Activated CD4-positive, alpha-beta T cell treated with anti-CD3 and anti-CD28 coated beads for 24 hours (primary cell): Measurements from ENCODE around the gene GAS1.

ENCODE experiments used
- DNase-seq, 2 donors: peaks; one replicate each; pipeline ENCODE4 v3.0.0-alpha.2; 2020; ENCODE audit warnings: low read depth in 2 of 2

The GAS1 gene

DNA sequence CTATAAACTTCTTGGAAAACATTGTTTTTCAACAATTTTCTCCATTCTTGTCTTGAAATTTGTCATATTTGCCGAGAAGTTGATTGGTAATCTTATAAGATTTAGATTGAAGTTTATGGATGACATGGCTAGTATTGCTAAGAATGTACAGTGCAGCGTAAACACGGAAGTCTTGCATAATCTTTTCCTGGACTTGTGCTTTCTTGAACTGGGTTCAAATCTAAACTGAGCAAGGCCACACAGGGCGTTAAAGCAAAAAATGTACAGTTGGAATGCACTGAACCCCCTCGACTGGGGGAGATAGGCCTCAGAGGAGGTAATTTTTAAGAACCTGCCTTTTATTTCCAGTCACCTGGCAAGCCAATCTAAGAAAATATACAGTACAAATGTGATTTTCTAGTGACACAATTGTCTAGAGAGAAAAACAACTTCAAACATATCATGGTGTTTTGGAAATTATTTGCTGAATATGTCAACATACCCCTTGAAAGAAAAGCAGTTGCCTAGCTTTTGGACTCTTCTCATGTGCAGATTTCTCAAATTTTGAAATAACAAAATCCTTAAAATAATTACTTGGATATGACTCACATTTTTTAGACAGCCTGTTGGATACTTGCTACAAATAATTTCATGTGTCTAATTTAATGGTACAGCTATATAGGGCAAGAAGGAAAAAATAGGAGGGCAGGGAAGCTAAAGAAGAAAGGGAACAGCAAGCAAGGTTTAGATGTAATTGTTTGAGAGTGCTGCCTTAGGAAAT is 18.5 kb upstream of the GAS1 start:
- no peak for DNase-seq

DNA sequence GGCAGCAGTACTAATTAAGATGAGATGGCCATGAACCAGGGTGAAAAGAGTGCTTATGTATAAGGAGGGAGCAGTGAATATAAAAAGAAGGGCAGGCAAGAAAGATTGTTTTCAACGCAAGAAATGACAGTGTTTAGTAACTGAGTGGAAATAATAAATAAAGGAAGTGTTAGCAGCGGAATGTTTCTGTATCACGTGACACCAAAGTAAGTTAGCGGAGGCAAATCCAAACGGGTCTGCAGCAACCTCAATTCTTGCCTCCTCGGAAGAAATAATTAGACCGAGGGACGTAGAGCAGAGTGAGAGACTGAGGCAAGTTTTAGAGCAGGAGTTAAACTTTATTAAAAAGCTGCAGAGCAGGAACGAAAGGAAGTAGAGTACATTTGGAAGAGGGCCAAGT is 15.4 kb upstream of the GAS1 start:
- no peak for DNase-seq

DNA sequence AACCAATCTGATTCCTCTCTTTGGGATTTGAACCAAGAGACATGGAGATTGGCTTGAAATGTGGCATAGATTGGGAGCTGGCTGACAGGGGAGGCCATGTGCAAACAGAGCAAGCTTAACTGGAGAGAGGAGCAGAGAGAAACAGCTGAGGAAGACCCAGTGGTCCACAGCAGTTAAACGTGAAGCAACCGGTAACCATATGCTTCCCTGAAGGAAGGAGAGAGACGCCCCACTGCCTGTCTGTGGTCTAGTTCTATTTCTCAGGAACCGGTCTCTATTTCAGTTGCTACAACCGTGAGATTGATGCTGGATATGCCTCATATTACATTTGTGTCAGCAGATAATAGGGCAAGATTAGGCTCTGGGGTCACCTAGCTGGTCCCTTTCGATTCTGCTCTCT is 13.6 kb upstream of the GAS1 start:
- no peak for DNase-seq

DNA sequence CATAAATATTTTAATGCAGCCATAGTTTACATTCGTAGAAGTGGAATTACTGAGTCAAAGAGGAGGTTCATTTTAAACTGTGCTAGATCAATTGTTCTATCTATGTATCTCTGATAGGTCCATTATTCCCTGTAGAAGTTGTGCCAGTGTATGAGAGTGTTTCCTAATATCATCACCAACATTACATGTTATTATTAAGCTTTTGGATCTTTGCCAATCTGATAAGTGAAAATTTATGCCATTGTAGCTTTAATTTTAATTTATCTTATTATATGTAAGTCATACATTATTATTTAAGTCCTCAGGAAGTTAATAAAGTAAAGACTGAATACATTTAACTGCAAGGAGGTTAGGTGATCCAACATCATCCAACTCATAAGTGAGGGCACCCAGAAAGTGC is 10.9 kb upstream of the GAS1 start:
- DNase-seq: no peak

DNA sequence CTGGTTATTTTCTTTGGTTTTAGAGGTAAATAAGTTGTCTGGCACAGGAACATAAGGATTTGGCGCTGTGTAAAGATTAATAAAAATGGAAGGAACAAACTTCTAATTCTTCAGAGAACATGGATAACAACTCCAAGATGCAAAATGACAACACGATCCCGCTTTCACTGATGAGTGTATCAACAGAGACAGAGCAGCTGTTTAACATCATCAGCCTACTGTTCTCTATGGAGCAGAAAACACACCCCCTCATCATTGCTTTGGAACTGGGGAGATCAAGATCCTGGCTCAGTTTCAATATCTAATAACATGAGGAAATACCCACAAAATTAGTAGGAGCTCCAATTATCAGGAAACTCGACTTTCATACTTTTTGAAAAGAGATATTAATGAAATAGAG is 8.3 kb upstream of the GAS1 start:
- DNase-seq: no peak

DNA sequence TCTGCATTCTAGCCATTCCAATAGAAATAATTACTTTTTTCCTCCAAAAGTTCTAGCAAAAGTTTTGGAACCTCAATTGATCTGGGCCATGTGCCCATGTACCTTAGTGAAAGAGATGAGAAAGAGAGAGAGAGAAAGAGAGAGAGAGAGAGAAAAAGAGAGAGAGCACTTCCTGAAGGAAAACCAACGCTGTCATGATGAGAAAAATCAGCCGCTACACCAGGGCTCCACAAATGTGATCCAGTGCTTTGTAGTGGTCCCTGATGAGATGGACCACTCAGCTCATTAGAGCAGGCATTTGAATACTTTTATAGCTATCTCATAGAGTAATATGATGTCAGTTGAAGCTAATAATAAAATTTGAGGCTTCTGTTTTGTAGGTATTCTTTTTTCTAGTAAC is 7.7 kb upstream of the GAS1 start:
- no peak for DNase-seq

DNA sequence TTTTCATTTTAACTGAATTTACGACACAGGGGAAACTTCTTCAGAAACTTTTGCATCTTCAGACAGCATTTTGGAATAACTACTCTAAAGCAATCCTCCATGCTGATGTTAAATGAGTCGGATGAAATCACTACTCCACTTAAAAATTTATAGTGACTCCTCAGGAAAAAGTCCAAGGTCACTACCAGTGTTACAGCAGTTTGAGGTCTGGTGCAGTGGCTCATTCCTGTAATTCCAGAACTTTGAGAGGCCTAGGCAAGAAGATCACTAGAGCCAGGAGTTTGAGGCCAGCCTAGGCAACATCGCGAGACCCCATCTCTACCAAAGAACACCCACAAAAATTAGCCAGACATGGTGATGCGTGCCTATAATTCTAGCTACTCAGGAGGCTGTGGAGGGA is 5.9 kb upstream of the GAS1 start:
- DNase-seq: no peak

DNA sequence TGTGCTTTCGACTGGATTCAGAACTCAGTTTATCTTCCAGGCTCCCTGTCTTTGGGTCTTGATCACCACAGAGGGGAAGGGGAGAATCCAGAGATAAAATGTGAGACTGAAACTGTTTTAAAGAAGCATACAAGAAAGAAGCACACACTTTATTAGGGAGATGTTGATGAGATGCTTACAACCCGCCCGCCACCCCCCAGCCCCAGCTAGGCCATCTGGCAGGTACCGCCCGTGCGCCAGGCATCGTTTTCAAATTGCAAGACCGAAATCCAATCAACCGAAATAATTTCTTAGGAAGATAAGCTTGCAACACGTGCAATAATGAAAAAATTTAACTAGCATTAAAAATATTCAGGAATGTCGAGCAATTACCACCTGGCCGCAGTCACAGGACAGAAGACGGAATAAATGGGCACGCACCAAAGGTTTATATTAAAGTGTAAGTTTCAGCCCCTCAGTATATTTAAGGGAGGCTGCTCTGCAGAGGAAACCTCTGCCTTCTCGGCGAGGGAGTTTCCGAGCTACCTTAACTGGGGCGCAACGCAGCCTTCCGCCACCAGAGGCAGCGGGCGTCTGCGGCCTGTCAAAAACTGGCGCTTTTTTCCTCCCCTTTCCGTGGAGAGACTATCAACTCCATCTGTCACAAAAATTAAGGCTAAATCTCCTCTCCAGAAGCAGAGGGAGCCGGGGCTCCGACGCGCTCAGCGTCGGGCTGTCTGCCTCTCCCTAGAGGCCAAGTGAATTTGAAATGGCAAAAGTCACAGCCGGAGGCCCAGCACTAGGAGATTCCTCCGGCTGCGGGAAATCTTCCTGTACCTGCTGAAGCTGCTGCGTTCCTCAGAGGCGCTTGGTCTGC is 996 bp upstream of the GAS1 start:
- peak; percentile 59 for DNase-seq

DNA sequence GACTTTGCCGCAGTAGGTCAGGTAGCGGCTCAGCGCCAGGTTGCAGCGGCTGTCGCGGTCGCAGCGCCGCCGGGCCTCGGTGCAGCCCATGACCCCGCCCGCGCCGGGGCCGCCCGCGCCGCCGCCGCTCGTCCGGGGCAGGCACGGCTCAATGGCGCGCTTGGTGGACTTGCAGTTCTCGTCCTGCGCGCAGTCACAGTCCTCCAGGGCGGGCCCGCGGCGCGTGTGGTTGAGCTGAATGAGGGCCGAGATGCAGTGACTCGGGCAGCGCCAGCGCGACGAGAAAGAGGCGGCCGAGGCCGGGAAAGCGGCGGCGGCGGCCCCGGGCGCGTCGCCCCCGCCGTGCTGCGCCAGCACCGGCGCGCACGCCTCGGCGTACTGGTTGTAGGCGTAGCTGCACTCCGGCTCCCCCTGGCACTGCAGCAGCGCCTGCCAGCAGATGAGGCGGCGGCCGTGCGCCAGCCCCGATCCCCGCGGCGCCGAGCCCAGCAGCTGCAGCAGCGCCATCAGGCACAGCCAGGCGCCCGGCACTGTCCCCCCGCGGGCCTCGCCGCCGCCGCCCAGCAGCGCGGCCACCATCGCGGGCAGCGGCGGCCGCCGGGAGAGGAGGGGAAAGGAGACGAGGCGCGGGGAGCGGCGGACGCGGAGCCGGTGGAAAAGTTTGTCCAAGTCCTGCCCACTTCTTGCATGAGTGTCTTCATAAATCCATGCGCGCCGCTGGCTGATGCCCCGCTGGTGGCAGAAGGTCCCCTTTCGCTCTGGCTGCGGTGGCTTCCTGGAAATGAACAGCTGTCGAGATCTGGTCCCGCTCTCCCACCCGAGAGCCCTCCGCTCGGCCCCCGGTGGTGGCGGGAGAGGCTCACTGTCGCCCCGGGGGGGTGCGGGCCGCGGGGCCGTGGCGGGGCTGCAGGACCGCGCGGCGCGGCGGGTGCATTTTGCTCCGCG is 833 bp downstream of the GAS1 start:
- DNase-seq: peak; percentile 22 to 34

DNA sequence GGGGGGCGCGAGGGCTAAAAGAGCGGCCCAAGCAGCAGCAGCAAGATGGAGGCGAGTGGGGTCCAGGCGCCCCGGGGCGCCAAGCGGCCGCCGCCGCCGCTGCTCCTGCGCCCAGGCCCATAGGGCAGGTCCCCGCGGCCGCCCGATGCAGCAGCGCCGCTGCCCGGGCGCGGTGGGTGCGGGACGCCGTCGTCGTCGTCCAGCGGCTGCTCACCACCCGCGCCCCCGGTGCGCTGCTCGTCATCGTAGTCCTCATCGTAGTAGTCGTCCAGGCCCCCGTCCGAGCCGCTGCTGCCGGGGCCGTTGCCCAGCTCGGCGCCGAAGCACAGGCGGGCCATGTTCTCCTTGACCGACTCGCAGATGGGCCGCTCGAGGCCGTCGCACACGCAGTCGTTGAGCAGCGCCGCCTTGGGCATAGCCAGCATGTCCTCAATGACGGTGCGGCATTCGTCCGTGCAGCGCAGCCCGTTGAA is 1.5 kb downstream of the GAS1 start:
- DNase-seq: no peak

DNA sequence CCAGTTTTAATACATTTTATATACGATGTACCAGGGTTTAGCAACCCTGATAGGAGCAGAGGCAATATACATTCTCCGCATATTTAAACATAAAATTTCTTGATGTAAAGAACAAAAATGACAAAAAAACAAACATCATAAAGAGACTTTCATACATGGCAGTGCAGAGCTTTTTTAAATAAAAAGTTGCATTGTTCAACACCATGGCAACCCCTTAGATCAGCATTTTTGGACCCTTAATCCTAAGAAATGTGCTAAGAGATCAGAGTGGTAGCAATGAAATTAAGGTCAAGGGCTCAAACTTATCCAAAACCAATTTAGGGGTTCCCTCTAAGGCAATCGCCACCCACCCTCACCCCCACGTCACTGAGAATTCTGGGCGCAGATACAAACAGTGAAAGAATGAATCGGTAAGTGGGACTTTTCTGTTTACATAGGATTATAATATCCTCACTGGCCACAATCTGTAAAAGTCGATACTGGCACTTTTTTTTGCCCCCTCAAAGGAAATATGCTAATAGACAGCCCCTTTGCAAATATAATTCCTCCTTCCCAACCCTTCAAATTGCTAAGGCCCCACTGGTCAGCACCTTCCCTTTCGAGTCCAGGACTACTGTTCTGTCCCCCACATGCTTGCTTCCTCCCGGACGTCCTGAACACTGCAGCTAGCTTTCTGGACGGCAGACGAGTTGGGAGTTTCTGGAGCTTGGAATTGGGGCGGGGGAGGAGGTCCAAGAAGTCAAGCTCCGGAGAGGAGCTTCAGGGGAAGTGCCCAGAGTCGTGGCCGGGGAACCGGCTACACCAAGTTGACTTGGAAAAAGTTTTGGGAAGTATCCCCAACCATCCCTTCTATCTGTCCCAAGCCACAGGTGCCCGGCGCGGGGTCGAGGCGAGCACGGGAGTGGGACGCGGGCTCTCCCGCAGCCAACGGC is 2.2 kb downstream of the GAS1 start:
- DNase-seq: no peak

DNA sequence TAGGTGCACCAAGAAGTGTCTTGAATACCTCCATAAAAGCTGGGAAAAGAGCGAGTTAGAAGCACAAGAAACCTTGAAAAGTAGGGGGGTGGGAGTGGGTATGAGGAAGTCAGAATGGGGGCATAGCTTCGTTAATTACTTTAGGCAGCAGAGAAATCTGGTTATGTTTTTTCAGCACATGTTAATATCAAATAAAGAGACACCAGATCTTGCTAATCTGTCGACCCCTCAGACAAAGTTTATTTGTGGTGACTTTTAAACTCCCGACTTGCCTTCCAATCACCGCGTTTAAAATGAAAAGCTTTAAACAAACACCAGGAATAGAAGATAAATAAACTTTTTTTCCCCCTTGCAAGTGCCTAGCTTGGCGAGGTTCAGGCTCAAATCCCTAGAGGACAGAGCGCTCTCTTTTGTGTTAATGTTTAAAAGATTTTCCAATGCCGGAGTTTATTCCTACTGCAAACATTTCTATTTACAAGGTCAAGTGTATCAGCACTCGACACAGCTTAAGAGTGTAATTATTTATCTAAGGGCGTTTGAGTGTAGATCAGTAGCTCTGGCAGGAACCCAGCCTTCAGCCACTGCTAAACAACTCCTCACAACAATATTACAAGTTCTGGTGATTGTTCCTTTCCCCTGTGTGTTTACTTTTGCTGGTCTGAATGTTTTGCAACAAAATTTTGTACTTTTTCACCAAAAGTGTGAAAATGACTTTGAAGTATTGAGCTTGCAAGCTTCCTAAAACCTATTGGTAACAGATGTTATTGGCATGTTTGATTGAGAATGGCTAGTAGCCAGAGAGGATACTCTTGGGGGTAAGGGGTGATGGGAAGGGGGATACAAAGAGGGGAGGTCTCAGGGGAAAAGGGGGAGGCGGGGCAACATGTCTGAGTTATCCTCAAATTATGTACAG is 3.8 kb downstream of the GAS1 start:
- DNase-seq: no peak

DNA sequence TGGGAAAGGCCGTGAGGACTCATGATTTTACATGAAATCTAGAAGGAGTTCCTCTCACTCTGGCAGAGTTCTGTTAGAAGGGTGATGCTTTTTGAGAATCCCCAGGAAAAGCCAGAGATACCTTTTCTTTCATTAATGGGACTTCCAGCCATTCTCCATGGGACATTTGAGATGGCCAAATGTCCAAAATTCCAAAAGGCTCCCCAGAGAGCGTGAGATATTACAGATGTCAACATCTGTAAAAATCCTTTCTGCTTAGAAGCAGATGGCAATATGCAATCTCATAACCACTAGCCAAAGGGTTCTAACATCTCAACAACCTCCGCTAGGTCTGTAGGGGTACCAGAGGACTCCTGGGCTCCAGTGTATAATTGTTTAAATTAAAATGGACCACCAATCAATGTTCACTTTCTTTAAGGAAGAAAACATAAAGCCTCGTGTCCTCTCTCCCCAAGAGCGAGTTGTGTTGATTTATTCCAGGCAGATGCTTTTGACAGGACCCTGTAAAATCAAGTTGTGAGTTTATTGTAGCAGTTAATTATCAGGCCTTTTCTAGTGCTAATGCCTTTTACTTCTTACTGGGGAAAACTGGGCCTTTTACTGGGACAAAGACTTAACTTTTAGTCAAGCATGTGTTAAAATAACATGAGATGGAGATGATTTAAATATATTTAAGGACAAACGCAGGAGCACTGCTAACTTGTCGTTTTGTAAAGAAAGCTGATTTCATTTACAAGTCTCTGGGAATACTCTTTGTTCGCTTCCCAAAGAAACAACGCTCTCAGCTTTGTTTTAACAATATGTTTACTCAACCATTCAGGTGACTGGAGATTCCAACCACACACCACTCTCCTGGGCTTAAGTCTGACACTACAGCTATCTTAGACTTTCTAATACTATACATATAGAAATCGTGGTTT is 4.8 kb downstream of the GAS1 start:
- no peak for DNase-seq

DNA sequence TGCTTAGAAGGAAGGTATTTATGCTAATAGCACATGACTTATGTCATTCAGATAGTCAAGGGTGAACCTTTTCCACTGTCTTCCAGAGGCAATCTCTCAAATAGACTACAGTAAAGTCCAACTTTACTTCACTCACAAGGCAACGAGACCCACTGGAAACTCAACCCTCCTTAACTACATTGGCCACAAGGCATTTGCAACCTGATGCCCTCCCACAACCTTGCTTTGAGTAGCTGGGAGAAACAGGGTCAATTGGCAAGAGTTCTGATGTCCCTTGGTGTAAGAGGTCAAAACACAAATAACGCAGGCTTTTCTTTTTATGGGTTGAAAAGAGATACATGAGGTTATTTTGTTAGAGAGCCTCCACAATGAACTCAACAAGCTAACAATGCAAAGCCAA is 6.1 kb downstream of the GAS1 start:
- no peak for DNase-seq

DNA sequence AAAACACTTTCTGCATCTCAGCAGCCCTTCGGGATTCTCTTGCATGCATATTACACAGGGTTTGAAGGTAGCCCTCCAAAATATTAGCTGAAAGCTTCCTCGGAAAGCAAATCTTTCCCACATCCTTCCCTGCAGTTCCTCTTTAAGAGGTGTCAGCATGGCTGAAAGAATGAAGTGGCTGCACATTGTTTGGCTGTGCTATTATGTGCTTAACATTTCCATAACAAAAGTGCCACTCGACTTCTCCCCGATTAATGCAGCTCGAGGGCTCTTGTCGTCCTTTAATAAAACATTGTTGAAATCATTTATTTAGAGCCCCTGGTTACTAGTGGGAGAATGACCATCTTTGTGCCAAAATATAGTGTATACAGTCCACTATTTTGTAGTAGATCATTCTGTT is 6.5 kb downstream of the GAS1 start:
- DNase-seq: no peak

DNA sequence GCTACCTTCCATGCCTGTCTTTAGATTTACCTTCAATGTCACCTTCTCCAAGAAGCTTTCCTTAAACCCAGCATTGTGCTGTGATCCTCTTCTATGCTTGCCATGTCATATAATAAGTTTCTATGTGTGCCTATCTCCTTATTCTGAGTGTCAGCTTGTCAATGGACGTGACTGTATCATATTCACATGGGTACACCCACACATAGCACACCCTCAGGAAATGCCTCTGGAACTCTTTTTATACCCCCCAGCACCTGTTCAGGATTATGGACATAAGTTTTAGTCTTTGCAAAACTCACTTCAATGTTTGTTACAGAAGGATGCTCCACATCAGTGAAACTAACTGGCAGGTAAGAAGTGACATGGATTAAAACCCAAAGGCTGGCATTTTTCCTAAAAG is 7.4 kb downstream of the GAS1 start:
- DNase-seq: no peak

DNA sequence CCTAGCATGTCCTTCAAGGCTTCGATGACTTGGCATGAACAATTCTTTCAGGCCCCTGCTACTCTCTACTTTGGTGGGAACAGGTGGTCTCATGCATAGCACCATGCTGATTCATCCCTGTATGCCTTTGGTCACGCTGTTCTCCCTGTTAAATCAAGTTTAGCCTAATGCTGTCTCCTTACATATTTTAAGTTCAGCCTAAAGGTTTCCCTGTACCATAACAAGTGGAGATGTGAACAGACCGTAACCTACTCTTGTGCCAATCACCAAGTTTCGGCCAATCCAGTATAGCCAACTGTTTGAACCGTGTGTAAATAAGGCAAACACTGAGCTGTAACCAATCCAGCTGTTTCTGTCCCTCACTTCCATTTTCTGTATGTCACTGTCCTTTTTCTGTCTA is 8.0 kb downstream of the GAS1 start:
- no peak for DNase-seq

DNA sequence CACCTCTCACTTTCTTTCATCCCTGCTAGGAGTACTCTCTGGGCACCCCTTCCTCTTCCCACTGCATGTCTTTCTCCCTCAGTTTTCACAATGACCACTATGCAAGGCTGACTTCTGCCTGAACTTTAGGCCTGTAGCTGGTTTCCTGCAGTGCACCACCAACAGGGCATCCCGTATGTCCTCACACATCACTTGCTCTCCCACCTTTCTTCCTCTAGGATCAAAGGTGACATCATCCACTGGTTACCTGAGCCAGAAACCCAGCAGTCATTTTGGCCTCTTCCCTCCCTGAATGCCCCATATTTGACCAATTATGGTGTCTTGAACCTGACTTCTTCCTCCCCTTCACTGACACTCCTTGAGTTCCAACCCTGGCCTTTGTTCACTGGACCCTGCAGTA is 8.5 kb downstream of the GAS1 start:
- DNase-seq: no peak

DNA sequence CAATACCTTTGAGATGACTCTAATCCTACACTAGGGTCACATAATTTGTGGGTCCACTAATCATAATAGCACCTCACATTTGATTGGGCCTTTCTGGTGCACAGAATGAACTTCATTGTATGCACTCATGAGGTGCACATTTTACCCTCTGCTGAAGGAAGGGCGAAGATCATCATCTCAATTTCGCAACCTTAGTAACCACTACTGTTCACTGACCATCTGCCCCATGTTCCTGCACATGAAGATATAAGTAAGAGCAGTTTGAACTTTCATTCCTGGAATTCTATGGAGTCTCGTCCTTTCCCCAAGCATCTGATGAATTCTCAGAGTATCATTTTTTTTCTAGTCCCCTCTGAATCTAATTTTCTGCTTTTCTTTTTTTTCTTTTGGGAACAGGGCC is 21.2 kb downstream of the GAS1 start:
- no peak for DNase-seq
